HG03060 (cell line): ENCODE data around the gene GLIPR1.
"Not testable (repeated sequence)": the region's sequence is repeated elsewhere in the genome, so short reads cannot be mapped to it uniquely, and the experiment has no call there.

Experiments used
- ATAC-seq: cut with Tn5 transposase; IDR thresholded peaks from one replicate; pipeline ENCODE4 v1.9.1; 2021; ENCODE audit warnings: low read depth, moderate number of reproducible peaks; ENCODE audit not compliant: unreplicated experiment

The GLIPR1 gene

GRCh38 chr12:75480469-75480949, at the start of gene GLIPR1:
TSS of gene GLIPR1 (plus strand) at chr12:75480755. CDS start at chr12:75480881, 126 bp downstream.
- peak; percentile 89 for ATAC-seq

DNA sequence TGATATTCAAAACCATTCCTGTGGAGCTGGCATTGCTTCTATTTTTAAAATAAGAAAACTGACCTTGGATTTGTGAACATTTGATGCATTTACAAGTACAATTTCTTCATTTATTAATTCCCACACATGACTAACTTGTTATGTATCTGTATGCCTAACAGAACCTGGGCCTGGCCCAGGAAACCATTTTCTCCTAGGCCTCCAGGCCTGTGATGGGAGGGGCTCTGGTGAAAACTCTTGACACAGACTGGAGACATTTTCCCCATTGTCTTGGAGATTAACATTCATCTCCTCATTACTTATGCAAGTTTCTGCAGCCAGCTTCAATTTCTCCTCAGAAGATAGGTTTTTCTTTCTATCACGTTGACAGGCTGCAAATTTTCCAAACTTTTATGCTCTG, 47.6 kb upstream of the GLIPR1 start:
- ATAC-seq: no peak

DNA sequence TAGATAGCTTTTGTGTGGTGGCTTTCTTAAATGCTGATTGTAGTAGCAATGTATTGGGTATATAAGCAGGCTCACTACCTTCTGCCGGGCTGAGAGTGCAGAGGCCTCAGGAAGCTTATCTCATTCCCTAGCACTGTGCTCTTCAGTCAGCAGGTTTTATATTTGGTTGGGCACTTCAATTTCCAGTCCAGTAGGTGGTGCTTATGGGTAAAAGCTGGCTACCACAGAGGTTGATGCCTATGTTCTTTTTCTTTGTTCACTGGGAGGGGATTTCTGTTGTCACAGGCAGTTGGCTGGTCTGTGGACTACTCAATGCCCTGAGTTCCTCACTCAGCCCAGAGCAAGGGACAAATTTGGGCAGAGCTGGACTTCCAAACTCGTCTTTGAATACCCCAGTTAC, 43.0 kb upstream of the GLIPR1 start:
- ATAC-seq: no peak

DNA sequence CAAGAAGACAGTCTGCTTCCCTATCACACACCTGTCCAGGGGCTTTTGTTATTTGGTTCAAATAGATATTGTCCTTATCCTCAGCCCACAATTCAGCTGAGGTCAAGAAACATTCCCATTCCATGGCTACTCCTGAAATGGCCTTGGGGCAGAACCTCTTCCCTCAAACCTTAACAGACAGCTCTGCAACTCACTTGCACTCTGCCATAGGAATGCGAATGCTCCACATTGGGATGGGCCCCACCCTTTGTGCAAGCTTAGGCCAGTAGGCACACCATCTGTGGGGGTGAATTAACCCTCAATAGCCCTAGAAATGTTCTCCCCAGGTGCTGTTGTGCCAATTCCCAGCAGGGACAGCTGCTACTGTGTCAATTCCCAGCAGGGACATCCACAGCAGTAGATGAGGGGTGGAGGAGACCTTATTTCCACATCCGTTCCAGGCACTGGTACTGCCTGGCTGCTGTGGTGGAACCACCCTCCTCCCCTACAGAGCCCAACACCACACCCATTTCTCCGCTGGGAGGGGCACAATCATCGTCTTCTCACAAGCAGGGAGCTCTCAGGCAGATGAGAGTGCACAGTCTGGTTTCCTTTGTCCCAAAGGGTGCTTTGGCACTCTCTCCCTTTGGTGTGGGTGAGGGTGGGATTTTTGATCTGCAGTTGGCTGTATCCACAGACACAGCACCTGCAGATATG, 42.3 kb upstream of the GLIPR1 start:
- ATAC-seq: no peak

DNA sequence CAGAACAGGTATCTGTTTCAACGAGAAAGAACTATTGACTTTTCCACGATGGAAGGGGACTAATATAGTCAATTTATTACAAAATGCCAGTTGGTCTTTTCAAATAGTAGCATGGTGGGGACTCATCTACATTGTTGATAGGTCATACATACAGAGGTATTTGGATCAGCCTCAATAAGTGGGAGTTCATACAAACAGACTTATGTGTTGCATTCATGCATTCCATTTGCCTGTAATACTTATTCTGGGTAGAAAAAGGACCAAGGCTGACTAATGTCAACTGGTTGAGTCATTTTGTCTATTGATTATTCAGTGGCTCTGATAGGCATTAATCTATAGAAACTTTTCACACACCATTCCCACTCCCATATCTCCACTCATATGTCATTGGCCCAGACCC, 41.5 kb upstream of the GLIPR1 start:
- no peak for ATAC-seq

DNA sequence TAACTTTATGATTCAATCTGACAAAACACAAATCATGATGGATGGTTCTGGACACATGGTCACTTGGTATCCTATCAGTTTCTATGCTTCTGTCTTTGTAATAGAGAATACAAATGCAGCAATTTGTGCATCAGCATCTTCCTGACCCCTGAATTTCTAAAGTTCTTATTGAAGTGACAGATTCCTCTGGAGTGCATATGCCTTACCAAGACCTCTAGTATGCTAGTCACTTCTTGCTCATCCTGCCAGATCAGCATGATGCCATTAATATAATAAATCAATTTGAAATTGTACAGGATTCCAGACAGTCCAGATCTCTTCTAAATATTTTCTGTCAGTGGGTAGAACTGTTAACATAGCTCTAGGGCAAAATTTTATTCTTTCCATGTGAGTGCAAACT, 40.6 kb upstream of the GLIPR1 start:
- ATAC-seq: no peak

DNA sequence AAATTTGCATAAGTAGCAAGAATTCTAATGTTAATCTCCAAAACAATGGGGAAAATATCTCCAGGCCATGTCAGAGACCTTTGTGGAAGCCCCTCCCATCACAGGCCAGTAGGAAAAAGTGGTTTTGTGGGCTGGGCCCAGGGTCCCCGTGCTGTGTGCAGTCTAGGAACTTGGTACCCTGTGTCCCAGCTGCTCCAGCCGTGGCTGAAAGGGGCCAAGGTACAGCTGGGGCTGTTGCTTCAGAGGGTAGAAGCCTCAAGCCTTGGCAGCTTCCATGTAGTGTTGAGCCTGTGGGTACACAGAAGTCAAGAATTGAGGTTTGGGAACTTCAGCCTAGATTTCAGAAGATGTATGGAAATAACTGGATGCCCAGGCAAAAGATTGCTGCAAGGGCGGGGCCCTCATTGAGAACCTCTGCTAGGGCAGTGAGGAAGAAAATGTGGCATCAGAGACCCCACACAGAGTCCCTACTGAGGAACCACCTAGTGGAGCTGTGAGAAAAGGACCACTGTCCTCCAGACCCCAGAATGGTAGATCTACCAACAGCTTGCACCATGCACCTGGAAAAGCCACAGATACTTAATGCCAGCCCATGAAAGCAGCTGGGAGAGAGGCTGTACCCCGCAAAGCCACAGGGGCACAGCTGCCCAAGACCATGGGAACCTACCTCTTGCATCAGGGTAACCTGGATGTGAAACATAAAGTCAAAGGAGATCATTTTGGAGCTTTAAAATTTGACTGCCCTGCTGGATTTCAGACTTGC, 38.7 kb upstream of the GLIPR1 start:
- not testable (repeated sequence) for ATAC-seq

GRCh38 chr12:75442454-75442853, 38.1 kb upstream of the GLIPR1 start:
- not testable (repeated sequence) for ATAC-seq

DNA sequence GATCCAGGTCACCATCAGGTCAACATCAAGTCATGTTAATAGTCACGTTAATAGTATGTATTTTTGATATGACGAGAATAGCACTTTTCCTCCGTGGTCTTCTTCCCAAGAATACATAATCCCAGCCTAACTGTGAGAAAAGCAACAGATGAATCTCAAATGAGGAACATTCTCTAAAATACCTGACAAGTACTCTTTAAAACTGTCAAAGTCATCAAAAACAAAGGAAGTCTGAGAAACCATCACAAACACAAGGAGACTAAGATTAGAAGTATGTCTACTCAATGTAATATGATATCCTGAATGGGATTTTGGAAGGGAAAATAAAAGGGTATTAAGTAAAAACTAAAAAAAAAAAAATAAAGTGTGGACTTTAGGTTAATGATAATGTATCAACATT, 36.8 kb upstream of the GLIPR1 start:
- no peak for ATAC-seq

DNA sequence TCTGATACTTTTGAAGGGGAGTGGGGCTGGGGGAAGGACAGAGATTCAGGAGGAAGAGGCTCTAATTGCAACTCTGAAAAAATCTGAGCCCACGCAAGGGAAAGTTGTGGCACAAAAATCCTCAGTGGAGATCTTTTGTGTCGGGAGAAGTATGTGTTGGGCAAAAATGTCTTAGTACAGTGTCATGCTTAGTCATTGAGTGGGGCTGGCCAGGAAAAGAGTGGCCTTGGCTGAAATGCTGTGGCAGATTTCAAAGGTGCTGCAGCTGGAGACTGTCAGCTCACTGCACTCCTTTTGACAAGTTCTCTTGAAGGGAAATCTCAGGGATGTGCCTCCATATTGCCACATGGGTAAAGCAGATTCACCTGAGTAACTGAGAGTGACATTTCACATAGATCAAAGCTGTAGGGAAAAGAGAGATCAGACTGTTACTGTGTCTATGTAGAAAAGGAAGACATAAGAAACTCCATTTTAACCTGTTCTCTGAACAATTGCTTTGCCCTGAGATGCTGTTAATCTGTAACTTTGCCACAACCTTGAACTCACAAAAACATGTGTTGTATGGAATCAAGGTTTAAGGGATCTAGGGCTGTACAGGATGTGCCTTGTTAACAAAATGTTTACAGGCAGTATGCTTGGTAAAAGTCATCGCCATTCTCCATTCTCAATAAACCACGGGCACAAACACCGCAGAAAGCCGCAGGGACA, 36.0 kb upstream of the GLIPR1 start:
- ATAC-seq: no peak

DNA sequence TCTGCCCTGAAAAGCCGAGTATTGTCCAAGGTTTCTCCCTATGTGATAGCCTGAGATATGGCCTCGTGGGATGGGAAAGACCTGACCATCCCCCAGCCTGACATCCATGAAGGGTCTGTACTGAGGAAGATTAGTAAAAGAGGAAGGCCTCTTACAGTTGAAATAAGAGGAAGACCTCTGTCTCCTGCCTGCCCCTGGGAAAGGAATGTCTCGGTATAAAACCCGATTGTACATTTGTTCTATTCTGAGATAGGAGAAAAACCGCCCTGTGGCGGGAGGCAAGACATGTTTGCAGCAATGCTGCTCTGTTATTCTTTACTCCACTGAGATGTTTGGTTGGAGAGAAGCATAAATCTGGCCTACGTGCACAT, 35.4 kb upstream of the GLIPR1 start:
- ATAC-seq: not testable (repeated sequence)

- ATAC-seq: no peak
Measured at GRCh38 chr12:75446857-75447256, 33.7 kb upstream of the GLIPR1 start.

DNA sequence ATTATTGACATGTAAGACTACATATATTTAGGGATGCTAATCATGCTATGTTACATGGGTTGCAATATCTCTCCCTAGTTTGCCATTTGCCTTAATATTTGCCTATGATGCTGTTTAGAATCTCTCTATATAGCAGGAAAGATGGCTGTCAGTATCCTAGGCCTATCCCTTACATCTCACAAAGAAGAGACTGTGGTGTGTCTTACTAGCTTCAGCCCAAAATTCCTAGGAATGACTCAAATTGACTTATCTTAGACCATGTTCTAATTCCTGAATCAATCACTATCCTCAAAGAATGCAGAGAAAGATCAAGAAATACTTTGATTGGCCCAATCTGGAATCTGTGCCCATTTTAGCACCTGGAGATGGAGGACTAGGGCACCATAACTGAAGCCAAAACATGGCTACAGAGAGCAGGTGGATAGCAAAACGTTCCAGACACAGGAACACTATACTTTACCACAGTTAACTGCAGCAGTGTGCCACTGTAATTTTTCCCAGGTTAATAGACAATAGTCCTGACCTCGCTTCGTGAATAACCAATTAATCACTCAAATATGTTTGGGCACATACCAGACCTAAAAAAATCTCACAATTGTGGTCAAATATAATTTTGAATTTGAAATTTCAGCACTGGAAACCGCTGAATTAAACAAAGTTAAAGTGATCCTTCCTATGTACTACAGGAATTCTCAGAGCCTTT, 32.7 kb upstream of the GLIPR1 start:
- no peak for ATAC-seq

GRCh38 chr12:75452675-75453330, 27.8 kb upstream of the GLIPR1 start:
- no peak for ATAC-seq

DNA sequence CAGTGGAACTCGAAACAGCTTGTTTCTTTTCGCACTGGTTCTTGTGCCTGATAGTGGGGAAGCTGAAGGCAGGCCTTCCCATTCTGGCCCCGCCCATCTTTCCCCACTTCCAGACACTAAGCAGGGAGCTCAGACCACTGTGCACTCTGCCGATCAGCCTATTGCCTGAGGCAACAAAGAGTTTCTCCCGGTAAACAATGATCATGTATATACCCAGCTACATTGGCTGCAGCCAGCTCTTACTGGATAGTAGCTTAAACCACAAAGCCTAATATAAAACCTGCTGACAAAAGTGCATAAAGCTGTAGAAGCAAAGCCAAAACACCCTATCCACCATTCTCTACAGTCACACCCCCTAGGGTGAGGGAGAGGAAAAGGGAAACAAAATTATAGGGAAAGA, 24.7 kb upstream of the GLIPR1 start:
- ATAC-seq: no peak

GRCh38 chr12:75457191-75457590, 23.4 kb upstream of the GLIPR1 start:
- ATAC-seq: no peak

DNA sequence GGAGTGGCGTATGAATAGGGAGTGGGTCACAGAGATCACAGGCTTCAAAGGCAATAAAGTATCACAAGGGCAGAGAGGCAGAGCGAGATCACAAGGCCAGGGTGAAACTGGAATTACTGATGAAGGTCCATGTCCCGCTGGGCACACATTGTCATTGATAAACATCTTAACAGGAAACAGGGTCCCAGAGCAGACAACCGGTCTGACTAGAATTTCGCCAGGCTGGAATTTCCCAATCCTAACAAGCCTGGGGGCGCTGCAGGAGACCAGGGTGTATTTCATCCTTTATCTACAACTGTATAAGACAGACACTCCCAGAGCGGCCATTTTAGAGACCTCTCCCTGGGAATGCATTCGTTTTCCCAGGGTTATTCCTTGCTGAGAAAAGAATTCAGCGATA, 22.7 kb upstream of the GLIPR1 start:
- ATAC-seq: not testable (repeated sequence)

- no peak for ATAC-seq
Measured at GRCh38 chr12:75459755-75460154, 20.8 kb upstream of the GLIPR1 start.

DNA sequence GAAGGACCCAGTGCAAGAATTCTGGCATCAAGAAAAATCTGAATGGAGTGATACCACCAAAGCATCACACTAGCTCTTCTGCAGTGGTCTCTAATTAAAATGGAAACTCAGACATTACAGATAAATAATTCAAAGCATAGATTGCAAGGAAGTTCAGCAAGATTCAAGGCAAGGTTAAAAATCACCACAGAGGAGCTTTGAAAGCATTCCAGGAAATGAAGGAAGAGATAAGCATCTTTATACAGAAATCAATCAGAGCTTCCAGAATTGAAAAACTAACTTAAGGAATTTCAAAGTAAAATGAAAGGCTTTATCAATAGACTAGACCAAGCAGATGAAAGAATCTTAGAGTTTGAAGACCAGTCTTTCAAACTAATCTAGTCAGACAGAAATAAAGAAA, 20.4 kb upstream of the GLIPR1 start:
- ATAC-seq: no peak
